NCI-H345 (cell line): ENCODE data around the gene TOP1.

ENCODE experiments used
- DNase-seq: peaks from one replicate; lab custom pipeline; 2025; lab: John Stamatoyannopoulos, UW

TOP1 gene

DNA sequence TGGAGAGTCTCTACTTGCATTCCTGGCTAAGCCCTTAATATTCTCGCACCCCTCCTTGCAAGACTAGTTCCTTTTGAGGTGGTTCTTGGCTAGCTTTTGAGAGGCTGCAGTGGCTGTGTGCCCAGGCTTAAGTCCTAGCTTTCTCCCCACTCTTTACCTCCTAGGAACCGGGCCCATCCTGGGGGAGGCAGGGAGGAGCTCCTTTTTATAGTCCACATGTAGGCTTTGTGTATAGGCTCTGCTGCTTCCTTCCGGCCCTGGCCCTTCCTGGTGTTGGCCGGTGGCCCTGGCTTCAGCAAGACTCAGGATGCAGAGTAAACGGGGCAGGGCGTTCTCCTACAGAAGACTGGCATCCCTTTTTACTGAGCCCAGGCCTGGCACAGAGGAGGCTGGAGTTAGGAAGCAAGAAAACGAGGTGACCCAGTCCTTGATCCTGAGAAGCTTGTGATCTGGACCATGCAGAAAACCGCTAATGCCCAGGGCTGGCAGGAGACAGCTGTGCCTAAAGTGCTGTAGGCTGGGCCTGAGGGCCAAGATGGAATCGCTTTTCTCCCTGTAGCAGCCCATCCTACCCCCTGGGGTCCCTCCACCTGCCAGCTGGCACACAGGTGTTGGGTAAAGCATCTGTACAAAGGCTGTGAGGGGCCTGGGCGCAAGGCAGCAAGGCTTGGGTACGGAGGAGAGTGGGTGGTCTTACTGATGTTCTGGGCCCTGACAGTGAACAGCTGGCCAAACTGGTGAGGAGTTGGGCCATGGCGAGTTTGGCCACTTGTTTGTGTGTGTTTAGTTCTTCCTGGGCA lies 117.4 kb downstream of the TOP1 start:
- peak; percentile 29 for DNase-seq

DNA sequence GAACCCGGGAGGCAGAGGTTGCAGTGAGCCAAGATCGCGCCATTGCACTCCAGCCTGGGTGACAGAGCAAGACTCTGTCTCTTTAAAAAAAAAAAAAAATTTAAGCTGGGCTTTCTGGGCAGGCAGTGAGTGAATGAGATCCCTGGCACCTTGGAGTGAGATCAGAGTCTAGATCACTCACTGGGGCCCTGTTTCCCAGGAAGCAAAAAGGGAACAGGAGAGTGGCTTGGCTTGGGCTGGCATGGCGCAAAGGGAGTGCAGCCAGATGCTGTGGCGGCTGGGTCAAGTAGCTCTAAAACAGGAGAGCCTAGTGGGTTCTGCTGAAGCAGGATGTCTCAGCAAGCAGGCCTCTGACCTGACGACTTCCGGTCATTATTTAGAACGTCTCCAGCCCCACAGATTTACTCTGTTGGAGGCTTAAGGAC lies 119.2 kb downstream of the TOP1 start:
- DNase-seq, result no peak

DNA sequence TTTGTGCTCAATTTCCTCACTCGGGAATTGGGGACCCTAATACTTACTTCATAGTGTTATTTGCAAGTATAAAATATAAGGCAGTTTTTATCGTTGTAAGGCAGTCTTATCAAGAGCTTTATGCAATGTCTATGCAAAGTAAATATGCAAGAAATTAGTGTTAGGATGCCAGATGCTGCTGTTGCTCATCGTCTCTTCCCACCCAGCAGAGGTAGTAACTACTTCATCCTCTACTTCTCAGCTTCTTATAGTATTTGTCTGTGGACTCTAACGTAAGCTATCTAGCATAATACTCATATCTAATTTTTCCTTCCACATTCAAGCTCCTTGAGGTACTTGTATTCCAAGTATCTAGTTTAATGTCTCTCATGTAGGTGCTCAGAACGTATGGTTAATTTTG lies 120.3 kb downstream of the TOP1 start:
- no peak for DNase-seq

DNA sequence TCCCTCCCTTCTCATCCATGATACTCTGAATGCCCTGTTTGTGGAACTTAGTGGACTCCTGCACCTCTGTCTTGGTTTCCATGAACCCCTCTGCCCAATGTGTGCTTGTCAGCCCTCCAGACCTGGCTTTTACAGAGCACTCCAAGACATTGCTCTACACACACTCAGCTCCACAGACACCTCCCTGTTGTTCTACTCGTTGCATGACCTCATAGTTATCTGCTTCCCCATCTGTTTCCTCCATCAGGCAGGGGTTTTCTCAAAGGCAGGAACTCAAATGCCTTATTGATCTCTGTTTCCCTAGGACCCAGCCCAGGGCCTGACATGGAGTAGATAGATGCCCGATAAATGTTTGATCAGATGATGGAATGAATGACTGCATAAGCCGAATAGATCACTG lies 122.0 kb downstream of the TOP1 start:
- no peak for DNase-seq

DNA sequence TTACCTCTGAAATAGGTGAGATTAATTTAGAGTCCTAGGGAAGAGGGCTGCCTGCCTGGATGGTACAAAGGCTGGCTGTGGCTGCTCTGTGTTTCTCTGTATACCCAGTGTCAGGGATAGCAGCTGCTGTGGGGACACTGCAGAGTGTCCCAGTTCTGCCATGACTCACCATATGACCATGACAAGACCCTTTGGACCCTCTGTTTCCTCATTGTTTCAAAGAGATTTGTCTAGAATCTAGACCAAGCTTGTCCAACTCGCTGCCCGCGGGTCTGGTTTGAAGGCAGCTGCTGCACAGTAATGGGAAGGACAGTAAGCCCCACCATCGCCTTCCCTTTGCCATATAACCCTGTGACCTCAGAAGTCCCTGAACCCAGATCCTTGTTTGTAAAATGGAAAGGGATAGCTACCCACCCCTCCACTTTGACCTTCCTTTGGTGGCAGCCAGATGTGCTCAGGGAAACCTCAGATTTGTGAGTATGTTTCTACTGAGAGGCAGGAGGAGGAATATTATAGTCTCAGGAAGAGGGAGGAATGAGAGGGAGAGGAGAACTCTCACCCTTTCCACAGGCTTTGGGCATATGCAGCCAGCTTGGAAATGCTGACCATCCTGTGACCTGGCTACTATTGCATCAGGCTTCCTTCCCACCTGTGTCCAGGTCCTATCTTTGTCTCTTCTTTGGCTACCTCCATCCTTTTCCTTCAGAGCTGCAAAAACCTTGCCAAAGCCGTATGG lies 122.7 kb downstream of the TOP1 start:
- no peak for DNase-seq

GRCh38 chr20:41152108-41152757 lies 123.6 kb downstream of the TOP1 start:
- no peak for DNase-seq

DNA sequence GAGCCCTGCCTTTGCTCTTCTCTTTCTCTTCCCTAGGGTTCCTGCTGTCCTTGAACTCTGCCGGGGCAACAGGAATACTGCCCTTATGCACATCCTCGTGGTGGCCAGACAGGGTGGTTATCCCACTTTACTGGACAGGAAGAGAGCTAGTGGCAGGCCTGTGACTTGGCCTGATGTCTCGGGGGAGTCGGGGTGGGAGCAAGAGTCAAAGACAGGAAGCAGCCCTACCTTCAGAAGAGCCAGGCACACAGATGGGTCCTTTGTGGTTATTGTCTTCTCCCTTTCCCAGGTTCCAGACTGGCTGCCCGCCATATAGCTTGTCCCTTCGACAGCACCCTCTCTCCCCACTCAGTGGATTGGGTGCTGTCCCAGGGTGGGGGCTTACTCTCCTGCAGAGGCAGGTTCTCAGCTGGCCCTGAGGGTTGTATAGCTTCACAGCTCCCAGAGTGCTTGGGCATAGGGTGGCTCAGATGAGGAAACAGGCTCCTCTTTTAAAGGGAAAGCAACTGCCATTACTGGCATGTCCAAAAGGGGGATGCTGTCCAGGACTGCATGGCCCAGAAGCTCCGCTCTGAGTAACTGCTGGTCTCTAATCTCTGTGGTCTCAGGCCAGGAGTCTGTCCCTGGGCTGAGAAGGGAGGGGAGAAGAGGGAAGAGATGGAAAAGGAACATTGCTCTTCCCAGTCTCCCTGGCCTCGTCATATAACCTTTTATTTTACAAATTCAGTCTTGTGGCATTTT lies 126.0 kb downstream of the TOP1 start:
- no peak for DNase-seq

- no peak for DNase-seq
Measured at GRCh38 chr20:41155261-41155660, 126.6 kb downstream of the TOP1 start.

DNA sequence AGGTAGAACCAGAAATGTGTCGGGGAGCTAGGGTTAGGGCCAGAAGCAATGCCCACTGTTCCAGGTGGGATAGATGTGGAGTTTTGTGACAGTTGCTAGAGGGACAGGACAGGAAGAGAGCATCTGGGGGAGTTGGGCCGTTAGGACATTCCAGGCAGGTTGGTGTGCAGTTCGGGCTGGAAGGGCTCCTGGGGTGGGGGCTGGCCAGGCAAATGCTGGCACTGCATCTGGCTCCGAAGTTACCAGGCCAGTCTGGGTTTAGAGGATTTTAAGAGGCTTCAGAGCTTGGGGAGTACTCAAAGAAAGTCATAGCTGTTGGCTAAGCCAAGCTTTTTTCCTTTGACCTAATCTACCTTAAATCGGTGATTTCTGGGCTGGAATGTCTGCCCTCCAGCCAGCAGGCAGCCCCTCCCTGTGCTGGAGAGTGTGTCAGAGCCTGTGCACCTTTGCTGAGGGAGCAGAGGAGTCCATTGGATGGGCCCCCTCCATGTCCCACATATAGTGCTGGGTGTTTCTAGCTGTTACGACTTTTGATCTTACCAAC lies 129.5 kb downstream of the TOP1 start:
- DNase-seq, result no peak

- DNase-seq, result no peak
Measured at GRCh38 chr20:41159547-41159946, 130.9 kb downstream of the TOP1 start.

GRCh38 chr20:41160686-41161085 lies 132.1 kb downstream of the TOP1 start:
- DNase-seq, result no peak

- DNase-seq, result no peak
Measured at GRCh38 chr20:41161886-41162285, 133.3 kb downstream of the TOP1 start.

- no peak for DNase-seq
Measured at GRCh38 chr20:41162396-41162795, 133.8 kb downstream of the TOP1 start.

DNA sequence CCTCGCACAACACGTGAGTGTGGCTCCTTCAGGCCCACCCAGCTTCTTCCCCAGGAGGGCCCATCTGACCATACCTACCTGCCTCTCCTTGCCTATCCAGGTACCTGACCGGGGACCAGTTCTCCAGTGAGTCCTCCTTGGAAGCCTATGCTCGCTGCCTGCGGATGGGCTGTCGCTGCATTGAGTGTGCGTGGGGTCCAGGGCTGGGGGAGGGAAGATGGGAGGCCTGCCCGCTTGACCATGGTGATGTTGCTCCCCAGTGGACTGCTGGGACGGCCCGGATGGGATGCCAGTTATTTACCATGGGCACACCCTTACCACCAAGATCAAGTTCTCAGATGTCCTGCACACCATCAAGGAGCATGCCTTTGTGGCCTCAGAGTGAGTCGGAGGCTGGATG lies 135.2 kb downstream of the TOP1 start:
- DNase-seq, result no peak

DNA sequence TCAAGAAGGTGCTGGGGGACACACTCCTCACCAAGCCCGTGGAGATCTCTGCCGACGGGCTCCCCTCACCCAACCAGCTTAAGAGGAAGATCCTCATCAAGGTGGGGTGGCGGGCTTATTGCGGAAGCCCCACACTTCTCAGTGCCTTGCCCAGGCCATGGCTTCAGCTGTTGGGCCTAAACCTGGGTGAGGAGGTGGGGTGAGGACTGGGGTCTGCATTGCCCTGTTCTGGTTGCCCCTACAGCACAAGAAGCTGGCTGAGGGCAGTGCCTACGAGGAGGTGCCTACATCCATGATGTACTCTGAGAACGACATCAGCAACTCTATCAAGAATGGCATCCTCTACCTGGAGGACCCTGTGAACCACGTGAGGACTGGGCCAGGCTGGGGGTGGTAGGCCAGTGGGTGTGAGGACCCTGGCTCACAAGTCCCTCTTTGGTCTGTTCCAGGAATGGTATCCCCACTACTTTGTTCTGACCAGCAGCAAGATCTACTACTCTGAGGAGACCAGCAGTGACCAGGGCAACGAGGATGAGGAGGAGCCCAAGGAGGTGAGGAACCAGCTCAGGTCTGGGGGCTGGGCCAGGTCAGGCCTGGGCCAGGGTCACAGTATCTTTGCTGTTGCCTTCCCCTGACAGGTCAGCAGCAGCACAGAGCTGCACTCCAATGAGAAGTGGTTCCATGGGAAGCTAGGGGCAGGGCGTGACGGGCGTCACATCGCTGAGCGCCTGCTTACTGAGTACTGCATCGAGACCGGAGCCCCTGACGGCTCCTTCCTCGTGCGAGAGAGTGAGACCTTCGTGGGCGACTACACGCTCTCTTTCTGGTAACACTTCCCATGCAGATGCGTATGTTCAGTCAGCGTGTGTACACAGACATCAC lies 136.6 kb downstream of the TOP1 start:
- DNase-seq, result no peak

GRCh38 chr20:41166201-41167117 lies 137.8 kb downstream of the TOP1 start:
- no peak for DNase-seq

GRCh38 chr20:41167118-41167470 lies 138.5 kb downstream of the TOP1 start:
- DNase-seq, result no peak

- DNase-seq, result no peak
Measured at GRCh38 chr20:41167481-41168253, 139.0 kb downstream of the TOP1 start.
